Measurements from ENCODE around the gene CHCHD3. TPM values are rescaled to one million over a fixed set of nuclear protein-coding genes. Genes with fewer than 3 reads are reported as not detected.
"Not testable (repeated sequence)": the region's sequence is repeated elsewhere in the genome, so short reads cannot be mapped to it uniquely, and the experiment has no call there.

Gene CHCHD3
- total and polyA plus RNA-seq, 7 donors = 61.7 to 93.4 (median 63.7) TPM

DNA sequence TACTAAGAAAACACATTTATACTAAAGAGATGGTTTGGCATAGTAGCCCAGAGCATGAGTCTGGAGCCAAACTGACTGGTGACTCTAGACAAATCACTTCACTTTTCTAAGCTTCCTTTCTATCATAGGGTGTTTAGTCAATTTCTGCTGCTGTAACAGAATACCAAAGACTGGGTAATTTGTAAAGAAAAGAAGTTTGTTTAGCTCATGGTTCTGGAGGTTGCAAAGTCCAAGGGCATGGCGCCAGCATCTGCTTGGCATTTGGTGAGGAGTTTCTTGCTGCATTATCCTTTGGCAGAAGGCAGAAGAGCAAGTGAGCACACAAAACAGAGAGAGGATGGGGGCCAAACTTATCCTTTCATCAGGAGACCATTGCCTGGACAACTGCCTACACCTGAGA, 146.3 kb downstream of the CHCHD3 start:
- TF ChIP-seq, protein P1, sequence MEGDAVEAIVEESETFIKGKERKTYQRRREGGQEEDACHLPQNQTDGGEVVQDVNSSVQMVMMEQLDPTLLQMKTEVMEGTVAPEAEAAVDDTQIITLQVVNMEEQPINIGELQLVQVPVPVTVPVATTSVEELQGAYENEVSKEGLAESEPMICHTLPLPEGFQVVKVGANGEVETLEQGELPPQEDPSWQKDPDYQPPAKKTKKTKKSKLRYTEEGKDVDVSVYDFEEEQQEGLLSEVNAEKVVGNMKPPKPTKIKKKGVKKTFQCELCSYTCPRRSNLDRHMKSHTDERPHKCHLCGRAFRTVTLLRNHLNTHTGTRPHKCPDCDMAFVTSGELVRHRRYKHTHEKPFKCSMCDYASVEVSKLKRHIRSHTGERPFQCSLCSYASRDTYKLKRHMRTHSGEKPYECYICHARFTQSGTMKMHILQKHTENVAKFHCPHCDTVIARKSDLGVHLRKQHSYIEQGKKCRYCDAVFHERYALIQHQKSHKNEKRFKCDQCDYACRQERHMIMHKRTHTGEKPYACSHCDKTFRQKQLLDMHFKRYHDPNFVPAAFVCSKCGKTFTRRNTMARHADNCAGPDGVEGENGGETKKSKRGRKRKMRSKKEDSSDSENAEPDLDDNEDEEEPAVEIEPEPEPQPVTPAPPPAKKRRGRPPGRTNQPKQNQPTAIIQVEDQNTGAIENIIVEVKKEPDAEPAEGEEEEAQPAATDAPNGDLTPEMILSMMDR (IDR thresholded peaks at IDR 0.05) = no peak
- TF ChIP-seq POLR2AphosphoS5 (IDR thresholded peaks at IDR 0.05) (no peak), EP300 (IDR thresholded peaks at IDR 0.05) (no peak), POLR2A (IDR thresholded peaks at IDR 0.05) (no peak)
- H3K9me3 ChIP-seq = no peaks in the 10 kb centered on the region
- H3K27ac ChIP-seq = no peak overlapping the region
- H3K4me1 ChIP-seq = no peaks in the 10 kb centered on the region
- no peak overlapping the region for H3K4me3 ChIP-seq
- no peaks in the 10 kb centered on the region for H3K36me3 ChIP-seq
- DNase-seq = no peak
- 97 to 100% methylated on average over 1 of the region's 1 CpG for WGBS, 2 donors
- no peaks in the 10 kb centered on the region for H3K27me3 ChIP-seq
- intact Hi-C loops (cut with DNase I) = no loop called here

DNA sequence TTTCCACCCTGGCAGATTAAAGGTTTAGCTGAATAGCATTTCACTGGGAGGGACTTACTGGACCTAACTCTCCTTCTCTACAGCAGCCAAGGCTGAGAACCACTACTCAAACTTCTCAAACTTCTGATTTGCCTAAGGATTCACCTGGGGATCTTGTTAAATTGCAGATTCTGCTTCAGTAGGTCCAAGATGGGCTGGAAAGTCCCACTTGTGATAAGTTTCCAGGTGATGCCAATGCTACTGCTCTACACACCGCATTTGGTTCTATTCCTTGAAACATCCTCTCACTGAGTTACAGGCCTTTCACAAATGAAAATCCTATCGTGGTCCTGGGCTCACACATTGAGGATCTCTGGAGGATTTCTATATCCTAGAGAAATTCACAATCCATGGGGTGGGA, 147.9 kb downstream of the CHCHD3 start:
- Histone ChIP-seq H3K4me3 (no peak overlapping the region), H3K27me3 (no peaks in the 10 kb centered on the region), H3K4me1 (no peaks in the 10 kb centered on the region), H3K9me3 (no peaks in the 10 kb centered on the region), H3K36me3 (no peaks in the 10 kb centered on the region), H3K27ac (no peak overlapping the region)
- WGBS, 2 donors = 89 to 98% methylated on average over 2 of the region's 2 CpGs
- no peak for TF ChIP-seq POLR2A (IDR thresholded peaks at IDR 0.05)
- TF ChIP-seq, protein P1 (IDR thresholded peaks at IDR 0.05) = no peak
- intact Hi-C loops (cut with DNase I) = no loop called here
- no peak for DNase-seq

DNA sequence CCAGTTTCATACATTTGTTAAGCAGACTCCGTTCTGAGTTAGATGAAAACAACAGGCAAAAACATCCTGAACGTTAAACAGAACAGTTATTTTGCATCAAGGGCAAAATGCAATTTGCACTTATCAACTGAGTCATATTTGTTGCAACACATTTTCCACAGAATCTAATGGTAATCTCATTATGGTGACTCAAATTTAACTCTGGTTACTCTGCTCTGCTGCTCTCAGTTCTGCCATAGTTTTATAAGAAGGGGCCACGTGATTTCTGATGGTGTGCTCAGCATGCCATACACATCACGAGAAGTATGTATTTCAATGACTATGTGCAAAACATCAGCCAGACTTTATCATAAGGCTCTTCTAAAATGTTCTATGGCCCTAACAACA, 148.8 kb downstream of the CHCHD3 start:
- Histone ChIP-seq H3K4me1 (no peaks in the 10 kb centered on the region), H3K36me3 (no peaks in the 10 kb centered on the region), H3K27ac (no peak overlapping the region), H3K27me3 (no peaks in the 10 kb centered on the region), H3K4me3 (no peak overlapping the region), H3K9me3 (no peaks in the 10 kb centered on the region)
- intact Hi-C loops (cut with DNase I) = no loop called here
- TF ChIP-seq, protein P1 (IDR thresholded peaks at IDR 0.05) = no peak
- TF ChIP-seq POLR2A (IDR thresholded peaks at IDR 0.05) (no peak), POLR2AphosphoS5 (IDR thresholded peaks at IDR 0.05) (no peak), EP300 (IDR thresholded peaks at IDR 0.05) (no peak)
- DNase-seq = no peak
- WGBS, 2 donors = 83 to 89% methylated on average over 4 of the region's 4 CpGs

DNA sequence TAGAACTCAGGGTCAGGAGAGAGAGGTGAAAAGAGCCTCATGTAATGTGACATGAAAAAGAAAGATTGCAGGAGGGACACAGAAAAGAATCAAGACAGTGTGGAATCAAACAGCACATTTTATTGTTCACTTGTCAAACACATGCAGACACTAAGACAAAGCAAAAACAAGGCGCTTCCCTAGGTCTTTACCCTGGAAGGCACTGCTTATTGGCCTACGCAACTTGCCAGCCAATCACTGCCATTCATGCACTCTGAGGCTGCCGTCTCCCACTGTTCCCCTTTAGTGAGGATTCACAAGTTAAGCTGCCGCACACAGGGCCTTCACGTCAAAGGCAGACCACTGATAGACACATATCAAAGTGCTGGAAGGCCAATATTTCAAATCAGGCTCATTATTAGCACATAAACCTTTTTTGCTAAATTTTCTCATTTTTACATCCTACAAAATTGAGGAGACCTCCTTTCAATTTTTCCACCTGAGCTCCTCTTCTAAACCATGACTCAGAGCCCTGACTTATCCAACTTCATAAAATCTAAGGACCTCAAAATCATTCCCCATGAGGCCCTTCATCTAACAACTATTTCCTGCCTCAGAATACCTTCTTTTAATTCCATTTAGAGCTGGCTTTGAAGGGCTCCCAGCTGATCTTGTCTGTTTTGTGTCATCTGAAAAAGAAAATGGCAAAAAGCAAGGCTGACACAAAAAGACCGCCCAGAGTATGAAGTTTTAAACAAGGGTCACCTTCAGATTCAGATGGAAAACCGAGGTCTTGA, 149.4 kb downstream of the CHCHD3 start:
- no peaks in the 10 kb centered on the region for H3K36me3 ChIP-seq
- TF ChIP-seq POLR2AphosphoS5 (IDR thresholded peaks at IDR 0.05) (no peak), EP300 (IDR thresholded peaks at IDR 0.05) (no peak)
- no peak overlapping the region for H3K27ac ChIP-seq
- H3K4me3 ChIP-seq = no peak overlapping the region
- H3K9me3 ChIP-seq = no peaks in the 10 kb centered on the region
- DNase-seq = no peak
- 93 to 95% methylated on average over 7 of the region's 7 CpGs for WGBS, 2 donors
- intact Hi-C loops (cut with DNase I) = no loop called here
- H3K4me1 ChIP-seq = no peaks in the 10 kb centered on the region
- no peaks in the 10 kb centered on the region for H3K27me3 ChIP-seq

DNA sequence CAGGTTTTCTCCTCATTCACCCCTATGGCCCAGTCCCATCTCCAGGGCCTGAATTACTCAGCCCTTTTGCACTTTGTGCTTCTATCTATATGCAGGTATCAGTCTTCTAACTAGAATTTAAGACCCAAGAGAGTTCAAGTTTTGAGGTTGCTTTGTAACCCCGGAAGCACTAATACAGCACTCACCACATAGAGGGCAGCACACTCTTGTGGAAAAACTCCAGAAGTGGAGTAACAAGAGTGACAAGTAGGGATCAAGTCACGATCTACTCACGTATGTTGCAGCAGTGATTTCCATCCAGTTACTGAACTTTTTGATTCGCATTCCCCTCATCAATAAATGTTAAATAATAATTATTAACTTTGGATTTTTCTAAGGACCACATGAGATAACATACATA, 151.0 kb downstream of the CHCHD3 start:
- no peaks in the 10 kb centered on the region for H3K9me3 ChIP-seq
- no peaks in the 10 kb centered on the region for H3K36me3 ChIP-seq
- WGBS, 2 donors = 90% methylated on average over 4 of the region's 4 CpGs
- H3K4me1 ChIP-seq = no peaks in the 10 kb centered on the region
- TF ChIP-seq POLR2AphosphoS5 (IDR thresholded peaks at IDR 0.05) (no peak), EP300 (IDR thresholded peaks at IDR 0.05) (no peak), POLR2A (IDR thresholded peaks at IDR 0.05) (no peak)
- TF ChIP-seq, protein P1 (IDR thresholded peaks at IDR 0.05) = no peak
- H3K27ac ChIP-seq = no peak overlapping the region
- no peak overlapping the region for H3K4me3 ChIP-seq
- no peaks in the 10 kb centered on the region for H3K27me3 ChIP-seq
- no peak for DNase-seq
- intact Hi-C loops (cut with DNase I) = no loop called here

DNA sequence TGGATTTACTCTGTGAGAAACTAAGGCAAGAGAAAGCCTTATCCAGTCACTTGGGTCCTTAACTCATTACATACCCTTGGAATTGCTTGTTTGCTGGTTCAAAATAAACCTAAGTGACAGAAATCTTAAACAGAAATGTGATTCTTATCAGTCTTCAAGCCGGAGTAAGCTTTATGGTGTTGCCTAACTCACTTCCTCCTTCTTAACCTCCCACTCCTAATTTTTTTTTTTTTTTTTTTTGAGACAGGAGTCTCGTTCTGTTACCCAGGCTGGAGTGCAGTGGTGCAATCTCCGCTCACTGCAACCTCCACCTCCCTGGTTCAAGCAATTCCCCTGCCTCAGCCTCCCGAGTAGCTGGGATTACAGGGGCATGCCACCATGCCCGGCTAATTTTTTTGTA, 151.9 kb downstream of the CHCHD3 start:
- DNase-seq; H3K9me3 ChIP-seq; H3K36me3 ChIP-seq; H3K27ac ChIP-seq; intact Hi-C loops (cut with DNase I); H3K4me1 ChIP-seq; H3K27me3 ChIP-seq; H3K4me3 ChIP-seq: not testable (repeated sequence)
- 87 to 88% methylated on average over 5 of the region's 5 CpGs for WGBS, 2 donors
